ENCODE results near the gene ALPK3.

Gene ALPK3

GRCh38 chr15:84822653-84823281, 5.6 kb downstream of the ALPK3 start:
- no peak for TF ChIP-seq CEBPB (IDR thresholded peaks at IDR 0.05)
- no peak for TF ChIP-seq RAD21 (IDR thresholded peaks at IDR 0.05; ENCODE audit: low read depth)
- TF ChIP-seq REST (IDR thresholded peaks at IDR 0.05; ENCODE audit: low read depth) = no peak
- no peak for TF ChIP-seq YY1 (IDR thresholded peaks at IDR 0.05; ENCODE audit: low read depth)
- TF ChIP-seq, protein P1, sequence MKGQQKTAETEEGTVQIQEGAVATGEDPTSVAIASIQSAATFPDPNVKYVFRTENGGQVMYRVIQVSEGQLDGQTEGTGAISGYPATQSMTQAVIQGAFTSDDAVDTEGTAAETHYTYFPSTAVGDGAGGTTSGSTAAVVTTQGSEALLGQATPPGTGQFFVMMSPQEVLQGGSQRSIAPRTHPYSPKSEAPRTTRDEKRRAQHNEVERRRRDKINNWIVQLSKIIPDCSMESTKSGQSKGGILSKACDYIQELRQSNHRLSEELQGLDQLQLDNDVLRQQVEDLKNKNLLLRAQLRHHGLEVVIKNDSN (IDR thresholded peaks at IDR 0.05) = no peak
- no peak for TF ChIP-seq EGR1 (IDR thresholded peaks at IDR 0.05)
- no peak for TF ChIP-seq NFIC (IDR thresholded peaks at IDR 0.05)
- no peak for TF ChIP-seq TEAD4 (IDR thresholded peaks at IDR 0.05)
- no peak for TF ChIP-seq TAF1 (IDR thresholded peaks at IDR 0.05; ENCODE audit: low read depth)
- TF ChIP-seq TCF12 (IDR thresholded peaks at IDR 0.05; ENCODE audit: low read depth) = no peak
- no peak for TF ChIP-seq MAX (IDR thresholded peaks at IDR 0.05)
- TF ChIP-seq CREB1 (IDR thresholded peaks at IDR 0.05; ENCODE audit: low read depth) = no peak
- TF ChIP-seq EP300 (IDR thresholded peaks at IDR 0.05; ENCODE audit: borderline replicate concordance) = no peak
- TF ChIP-seq ZBTB7A (IDR thresholded peaks at IDR 0.05; ENCODE audit: low read depth) = no peak

DNA sequence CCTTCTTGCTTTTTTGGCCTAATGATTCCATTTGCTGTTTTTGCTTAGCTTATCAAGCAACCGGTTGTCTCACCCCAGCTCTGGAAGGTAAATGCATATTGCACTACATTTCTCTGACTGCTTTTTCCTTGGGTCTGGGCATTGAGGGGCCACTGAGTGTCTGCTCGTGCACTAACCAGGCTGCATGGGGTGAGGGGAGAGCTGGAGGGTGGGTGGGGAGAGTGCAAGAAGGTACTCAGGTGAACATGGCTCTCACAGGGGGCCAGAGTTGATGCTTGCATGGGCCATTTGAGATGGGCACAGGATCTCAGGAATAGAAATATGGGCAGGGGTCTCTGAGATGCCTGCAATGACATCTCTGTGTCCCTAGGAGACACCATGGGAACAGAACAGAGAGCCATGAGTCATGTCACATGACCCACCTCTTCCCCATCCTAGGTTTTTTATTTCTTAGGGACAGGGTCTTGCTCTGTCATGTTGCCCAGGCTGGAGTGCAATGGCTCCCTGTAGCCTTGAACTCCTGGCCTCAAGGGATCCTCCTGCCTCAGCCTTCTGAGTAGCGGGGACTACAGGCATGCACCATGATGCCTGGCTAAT, 6.2 kb downstream of the ALPK3 start:
- TF ChIP-seq TEAD4 (IDR thresholded peaks at IDR 0.05) (no peak), MAX (IDR thresholded peaks at IDR 0.05) (no peak), TCF12 (IDR thresholded peaks at IDR 0.05; ENCODE audit: low read depth) (no peak), CEBPB (IDR thresholded peaks at IDR 0.05) (no peak), ZBTB7A (IDR thresholded peaks at IDR 0.05; ENCODE audit: low read depth) (no peak), EP300 (IDR thresholded peaks at IDR 0.05; ENCODE audit: borderline replicate concordance) (no peak), FOXM1 (IDR thresholded peaks at IDR 0.05; ENCODE audit: borderline replicate concordance, low read depth) (no peak), NFIC (IDR thresholded peaks at IDR 0.05) (no peak), EGR1 (IDR thresholded peaks at IDR 0.05) (no peak), YY1 (IDR thresholded peaks at IDR 0.05; ENCODE audit: low read depth) (no peak), REST (IDR thresholded peaks at IDR 0.05; ENCODE audit: low read depth) (no peak)
- TF ChIP-seq, protein P1 (IDR thresholded peaks at IDR 0.05) = no peak

DNA sequence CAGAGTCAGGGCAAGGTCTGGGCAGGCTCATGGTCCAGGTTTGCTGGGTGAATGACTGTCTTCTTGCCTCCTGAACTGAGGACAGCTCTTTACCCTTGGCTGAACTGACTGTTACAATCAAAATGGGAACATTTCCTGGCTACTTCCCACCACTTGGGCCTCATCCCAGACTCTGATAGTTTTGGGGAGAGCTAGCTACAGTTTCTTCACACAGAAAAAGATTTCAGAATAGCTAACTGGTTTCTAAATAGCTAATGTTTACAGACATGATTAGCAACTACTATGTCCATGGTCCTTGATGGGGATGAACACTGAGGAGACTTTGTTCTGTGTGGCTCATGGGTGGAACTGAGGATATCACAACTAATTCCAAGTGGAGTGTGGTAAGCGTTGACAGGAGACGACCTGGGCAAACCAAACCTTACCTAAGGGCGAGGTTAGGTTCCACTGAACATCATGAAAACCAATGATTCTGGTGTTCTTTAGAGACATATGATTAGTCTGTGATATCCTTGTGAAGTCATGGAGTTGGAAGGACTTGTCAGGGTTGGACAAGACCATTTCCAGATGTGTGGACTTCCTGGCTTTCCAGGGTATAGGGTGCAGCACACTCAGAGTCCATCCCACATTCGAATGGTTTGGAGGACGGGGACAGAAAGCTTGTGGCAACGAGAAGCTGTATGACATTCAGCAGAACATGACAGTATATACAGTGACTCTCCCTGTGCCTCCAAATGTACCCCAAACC, 7.3 kb downstream of the ALPK3 start:
- TF ChIP-seq REST (IDR thresholded peaks at IDR 0.05; ENCODE audit: low read depth) (no peak), RAD21 (IDR thresholded peaks at IDR 0.05; ENCODE audit: low read depth) (no peak), MAX (IDR thresholded peaks at IDR 0.05) (no peak), EGR1 (IDR thresholded peaks at IDR 0.05) (no peak), FOXM1 (IDR thresholded peaks at IDR 0.05; ENCODE audit: borderline replicate concordance, low read depth) (no peak), TEAD4 (IDR thresholded peaks at IDR 0.05) (no peak), ZBTB7A (IDR thresholded peaks at IDR 0.05; ENCODE audit: low read depth) (no peak), NFIC (IDR thresholded peaks at IDR 0.05) (no peak), YY1 (IDR thresholded peaks at IDR 0.05; ENCODE audit: low read depth) (no peak), TAF1 (IDR thresholded peaks at IDR 0.05; ENCODE audit: low read depth) (no peak), EP300 (IDR thresholded peaks at IDR 0.05; ENCODE audit: borderline replicate concordance) (no peak), CREB1 (IDR thresholded peaks at IDR 0.05; ENCODE audit: low read depth) (no peak), CEBPB (IDR thresholded peaks at IDR 0.05) (no peak), TCF12 (IDR thresholded peaks at IDR 0.05; ENCODE audit: low read depth) (no peak)
- TF ChIP-seq, protein P1 (IDR thresholded peaks at IDR 0.05) = no peak

All from Ishikawa (cell line).